GM18870 (cell line): Measurements from ENCODE around the gene CHN2.

Experiments
- ATAC-seq: cut with Tn5 transposase; IDR thresholded peaks from one replicate; pipeline ENCODE4 v1.9.1; 2021; ENCODE audit warnings: moderate library complexity; ENCODE audit not compliant: unreplicated experiment

Gene CHN2

DNA sequence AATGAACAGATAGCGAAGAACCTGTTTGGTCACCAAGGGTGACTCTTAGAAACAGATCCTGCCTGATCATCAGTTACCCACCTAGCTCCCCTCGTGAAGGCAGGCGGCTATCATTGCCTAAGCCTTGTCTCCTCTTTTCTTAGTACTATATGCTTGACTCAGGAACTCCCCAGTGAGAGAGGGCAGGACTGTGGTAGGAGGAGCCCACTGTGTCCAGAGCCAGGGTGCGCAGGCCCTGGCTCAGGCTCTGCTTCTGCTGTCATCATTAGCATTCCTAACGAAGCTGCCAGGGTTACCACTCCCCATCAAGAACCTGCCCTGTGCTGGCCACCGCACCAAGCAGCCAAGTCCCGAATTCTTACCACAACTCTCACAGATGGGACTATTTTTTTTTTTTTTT is 160.8 kb downstream of the CHN2 start:
- no peak for ATAC-seq

DNA sequence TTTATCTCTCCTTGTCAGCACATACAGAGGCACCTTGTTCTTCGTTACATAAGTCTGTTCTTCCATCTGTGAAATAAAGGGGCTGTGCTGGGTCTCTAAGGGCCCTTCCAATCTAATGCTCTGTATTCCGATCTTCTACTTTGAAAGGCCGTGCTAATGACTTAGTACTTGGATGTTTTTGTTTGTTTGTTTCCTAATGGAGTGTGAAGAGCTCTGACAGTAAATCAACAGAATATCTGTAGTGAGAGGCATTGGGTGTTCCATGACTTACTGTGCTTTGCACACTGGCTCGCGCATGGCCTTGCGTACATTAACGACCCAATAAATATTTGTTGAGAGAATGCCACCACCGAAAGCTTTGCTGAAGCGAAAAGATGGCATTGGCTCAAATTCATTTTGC is 162.1 kb downstream of the CHN2 start:
- ATAC-seq = no peak

DNA sequence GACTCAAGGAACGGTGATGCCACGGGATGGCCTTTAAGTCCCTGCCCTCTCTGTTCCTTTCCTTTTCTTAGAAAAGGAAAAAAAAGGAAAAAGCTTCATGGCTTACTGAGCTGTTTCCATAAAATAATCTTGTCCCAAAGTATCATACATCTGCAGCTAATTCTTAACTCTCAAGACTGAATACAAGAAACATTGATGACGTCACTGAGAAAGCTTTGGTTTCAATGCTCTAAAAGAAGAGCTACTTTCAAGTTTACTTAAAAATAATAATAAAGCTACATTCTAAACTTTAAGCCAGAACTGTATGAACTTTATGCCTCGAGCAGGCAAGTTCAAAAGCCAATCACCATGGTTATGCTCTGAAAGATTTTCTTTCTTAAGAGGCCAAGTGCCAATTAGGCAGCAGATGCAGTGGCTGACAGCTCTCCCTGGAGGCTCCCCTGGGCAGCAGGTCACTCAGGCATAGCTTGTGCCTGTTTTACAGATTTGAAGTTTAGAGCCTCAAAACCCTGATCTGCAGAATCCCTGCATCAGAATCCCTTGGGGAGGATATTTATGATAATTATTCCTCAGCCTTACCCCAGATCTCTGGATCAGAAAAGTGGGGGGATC is 165.0 kb downstream of the CHN2 start:
- ATAC-seq = no peak

DNA sequence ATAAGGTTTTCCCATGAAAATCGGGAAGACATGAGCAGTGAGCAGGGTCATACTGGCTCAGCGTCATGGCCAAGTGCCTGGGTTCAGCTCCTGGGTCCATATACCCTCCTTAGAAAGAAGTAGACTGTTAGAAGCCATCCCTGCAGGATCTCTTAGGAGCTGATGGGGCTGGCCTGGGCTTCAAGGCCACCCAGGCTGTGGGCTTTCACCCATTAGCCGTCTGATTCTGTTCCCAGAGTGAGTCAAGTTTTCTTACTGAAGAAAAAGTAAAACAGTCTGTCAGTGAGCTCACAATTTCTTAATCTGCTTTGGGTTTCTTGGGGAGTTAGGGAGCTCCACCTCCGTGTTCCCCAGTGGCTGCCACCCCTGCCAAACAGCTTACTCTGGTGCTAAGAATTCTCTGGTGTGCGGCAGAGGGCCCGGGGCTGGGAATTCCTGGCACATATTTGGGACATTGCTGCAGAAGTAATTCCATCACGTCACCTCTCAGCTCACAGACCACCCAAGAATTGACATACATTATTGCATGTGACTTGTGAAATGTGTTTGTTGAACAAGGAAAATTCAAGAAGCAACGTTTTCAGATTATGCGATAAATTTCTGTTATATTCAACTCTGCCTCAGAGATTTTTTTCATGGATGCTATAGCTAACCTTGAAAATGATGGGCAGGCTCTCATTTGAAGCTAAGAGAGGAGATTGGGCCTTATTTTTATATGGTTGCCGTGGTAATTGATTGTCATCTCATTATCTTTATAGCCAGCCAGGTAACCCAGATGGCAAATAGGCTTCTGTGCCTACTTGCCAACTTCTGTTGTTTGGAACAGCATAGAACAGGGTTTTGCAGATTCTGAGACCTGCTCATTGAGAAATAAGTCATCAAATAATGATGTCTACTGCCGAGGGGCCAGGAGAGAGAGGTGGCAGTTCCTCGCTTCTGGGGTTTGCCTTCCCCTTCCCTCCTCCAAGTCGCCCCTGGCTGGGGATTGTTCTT is 166.4 kb downstream of the CHN2 start:
- ATAC-seq = no peak

DNA sequence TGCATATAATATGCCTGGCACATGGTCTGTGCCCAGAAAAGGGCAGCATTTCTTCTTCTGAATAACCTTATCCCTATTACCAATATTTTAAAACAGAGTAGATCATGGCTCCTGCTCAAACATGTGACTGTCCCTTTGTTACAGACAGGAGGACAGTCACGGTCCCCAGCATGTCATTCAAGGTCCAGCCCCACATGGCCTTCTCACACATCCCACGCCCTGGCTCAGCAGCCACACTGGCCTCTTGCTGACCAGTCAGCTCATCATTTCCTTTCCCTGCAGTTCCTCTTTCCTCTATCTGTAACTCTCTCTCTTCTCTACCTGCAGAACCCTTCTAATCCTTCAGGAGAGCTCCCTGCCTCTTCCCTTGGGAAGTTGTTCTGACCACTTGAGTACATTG is 167.8 kb downstream of the CHN2 start:
- ATAC-seq = no peak

DNA sequence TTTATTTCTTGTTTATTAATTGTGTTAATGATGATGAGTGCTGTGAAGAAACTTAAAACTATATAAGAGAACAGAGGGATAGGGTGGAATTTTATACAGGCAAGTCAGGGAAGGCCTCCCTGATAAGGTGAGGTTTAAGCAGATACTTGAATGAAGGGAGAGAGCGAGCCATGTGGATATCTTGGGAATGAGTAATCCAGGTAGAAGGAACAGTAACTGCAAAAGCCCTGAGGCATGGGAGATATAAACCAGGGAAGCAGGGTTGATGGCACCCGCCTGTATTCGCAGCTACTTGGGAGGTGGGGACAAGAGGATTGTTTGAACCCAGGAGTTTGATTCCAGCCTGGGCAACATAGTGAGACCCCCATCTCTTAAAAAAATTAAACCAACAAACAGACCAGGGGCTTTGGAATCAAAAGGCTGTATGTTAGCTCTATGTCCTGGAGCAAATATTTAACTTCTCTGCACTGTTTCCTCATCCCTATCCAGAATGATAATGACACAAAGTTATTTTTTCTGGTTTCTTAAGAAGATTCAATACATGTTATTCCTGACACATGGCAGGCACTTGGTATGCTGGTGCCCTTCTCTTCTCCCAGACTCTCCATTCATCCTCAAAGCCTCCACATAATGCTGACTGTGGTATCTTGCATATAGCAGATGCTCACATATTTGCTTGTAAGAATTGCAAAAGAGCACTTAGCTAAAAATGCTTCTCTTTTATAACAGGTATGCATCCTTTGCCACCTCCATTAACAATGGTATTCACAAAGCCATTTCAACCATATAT is 169.3 kb downstream of the CHN2 start:
- ATAC-seq = no peak

DNA sequence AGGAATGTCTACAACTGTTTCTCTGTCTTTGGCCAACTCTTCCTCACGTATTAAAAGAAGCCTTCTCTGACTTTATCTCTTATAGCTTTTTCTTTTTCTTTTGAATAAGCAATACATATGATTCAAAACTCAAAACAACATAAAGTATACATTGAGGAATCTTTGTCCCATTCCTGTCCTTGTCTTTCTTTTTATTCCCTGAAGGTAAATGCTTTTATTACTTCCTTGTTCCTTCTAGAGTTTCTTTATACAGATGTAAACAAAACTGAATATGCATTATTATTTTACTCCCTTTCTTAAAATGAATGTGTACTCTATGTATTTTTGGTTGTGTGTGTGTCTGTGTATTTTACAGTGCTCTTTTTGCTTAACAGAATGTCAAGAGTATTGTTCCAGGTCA is 170.1 kb downstream of the CHN2 start:
- ATAC-seq = no peak

DNA sequence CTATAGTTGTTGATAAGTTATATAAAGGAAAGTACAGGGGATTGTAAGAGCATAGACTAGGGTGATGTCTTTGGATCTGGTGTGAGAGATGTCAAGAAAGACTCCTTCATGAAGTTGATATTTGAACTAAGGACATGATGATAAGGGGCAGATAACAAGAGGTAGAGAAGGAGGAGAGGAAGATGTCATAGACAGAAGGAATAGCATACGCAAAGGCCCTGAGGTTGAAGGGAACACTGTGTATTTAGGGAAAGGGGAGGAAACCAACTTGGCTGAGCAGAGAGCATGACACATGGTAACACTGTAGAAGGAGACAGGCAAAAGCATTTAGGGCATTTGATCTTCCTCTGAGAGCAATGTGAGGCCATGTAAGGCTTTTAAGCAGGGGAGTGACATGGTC is 170.8 kb downstream of the CHN2 start:
- ATAC-seq = no peak

DNA sequence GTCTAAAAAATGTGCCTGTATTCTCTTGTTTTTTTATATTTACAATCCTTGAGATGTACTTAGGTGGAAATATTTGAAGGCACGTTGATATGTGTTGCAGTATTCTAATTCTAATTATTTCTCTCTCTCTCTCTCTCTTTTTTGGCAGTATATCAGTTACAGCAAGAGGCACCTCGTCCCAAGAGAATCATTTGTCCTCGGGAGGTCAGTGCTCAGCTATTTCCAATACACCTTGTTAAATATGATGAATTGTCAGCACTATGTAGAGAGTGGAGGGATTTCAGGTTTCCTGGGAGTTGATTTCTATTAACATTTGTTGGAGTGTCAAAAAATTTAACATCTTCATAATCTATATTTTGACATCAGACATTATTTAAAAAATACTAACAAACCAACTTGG is 173.2 kb downstream of the CHN2 start:
- no peak for ATAC-seq

DNA sequence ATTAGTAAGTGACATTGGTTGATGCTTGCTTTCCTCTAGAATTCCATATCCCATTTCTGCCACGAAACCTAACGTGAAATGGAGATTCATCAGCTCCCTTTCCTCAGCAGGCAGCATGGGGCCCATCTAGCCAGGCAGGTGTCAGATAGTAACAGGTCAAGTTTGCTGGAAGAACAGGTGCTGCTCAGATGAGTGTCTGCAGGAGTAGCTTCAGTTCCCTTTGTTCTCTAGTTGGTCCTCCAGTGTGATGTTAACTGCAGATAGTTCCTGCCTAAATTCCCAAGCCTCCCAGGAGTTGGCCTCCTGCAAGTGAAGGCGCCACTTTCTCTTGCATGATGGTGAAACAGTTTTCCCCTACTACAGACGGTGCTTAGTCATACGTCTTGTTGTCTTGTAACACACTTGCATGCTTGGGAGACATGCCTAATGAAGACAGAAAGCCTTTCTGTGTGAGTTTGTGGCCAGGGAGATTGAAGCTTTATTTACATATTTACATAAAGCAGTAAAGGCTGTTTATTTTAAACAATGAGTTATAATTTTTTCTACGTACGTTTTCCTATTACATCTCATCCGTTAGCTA is 175.4 kb downstream of the CHN2 start:
- ATAC-seq = no peak

DNA sequence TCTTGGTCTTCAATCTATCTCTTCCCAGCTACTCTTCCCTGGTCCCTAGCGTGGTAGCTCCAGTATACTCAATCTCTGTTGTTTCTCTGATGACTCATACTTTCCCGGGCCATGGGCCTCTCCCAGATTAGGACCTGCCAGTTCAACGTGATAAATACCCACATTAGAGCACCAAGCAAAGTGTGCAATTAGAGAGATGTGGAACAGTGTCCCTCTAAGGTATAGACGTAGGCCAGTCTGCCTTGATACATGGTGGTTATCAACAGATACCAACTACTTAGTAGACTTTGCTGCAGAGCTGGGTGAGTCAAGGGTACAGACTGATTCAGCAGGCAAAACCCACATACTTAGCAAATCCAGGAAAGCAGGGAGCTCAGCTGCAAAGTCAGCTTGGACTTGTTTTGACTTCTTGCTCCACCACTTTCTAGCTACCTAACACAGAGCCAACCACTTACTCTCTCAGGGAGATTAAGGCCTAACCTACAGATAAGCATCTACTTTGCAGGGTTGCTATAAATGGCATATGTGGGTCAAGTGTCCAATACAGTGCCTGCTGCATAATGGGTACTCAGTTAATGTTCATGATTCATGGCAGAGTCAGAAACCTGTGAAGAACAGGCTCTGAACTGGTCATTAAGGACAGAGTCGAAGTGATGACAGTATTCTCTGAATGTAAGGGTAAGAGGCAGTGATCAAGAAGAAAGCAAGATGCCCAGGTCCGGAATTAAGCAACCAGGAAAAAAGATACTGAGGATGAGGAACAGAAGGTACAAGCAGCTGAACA is 176.1 kb downstream of the CHN2 start:
- no peak for ATAC-seq

DNA sequence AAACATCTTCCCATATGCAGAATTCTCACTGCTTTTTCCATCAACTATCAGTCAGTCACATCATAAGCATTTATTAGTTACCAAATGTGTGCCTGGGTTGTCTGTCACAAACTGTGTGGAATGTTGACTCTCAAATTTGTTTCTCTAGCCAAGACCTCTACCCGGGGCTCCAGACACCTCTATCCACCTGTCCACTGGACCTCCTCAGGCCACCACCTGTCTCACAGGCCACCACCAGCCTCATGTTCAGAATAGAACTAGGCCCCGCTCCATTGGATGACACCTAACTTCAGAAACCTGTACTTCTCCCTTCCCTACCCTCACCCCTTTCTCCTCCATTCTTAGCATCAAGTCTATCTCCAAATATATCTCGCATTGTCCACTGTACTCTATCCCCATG is 176.9 kb downstream of the CHN2 start:
- no peak for ATAC-seq

DNA sequence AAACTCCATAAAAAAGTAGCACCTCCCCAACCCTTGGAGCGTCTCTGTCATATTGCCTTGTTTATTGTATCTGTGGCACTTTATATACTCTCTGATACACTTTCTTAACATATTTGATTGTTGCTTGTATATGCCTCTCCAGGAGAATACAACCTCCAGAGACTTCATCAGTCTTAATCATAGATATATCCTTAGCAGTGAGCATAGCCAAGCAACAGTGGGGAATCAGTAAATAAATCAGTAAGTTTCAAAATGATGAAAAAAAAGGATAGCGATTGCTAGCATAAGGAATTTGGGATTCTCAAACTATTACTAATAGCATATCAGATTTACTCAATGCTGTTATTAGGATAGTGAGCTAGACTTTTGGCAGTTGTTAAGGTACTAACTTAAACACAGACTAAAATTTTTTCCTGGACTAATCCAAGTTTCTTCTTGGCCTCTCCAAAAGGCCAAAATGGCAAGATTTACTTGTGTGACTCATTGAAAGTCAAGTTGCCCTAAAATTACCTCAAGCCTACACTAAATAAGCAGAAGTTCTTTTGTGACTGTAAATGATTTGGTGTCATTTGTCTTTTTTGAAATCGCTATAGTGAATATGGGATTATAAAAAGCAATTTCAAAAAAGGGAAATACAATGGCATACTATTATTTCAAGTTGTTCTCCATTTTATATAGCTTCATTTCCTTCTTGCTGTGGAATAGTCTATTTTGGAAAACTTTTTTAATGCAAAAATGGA is 177.9 kb downstream of the CHN2 start:
- no peak for ATAC-seq

DNA sequence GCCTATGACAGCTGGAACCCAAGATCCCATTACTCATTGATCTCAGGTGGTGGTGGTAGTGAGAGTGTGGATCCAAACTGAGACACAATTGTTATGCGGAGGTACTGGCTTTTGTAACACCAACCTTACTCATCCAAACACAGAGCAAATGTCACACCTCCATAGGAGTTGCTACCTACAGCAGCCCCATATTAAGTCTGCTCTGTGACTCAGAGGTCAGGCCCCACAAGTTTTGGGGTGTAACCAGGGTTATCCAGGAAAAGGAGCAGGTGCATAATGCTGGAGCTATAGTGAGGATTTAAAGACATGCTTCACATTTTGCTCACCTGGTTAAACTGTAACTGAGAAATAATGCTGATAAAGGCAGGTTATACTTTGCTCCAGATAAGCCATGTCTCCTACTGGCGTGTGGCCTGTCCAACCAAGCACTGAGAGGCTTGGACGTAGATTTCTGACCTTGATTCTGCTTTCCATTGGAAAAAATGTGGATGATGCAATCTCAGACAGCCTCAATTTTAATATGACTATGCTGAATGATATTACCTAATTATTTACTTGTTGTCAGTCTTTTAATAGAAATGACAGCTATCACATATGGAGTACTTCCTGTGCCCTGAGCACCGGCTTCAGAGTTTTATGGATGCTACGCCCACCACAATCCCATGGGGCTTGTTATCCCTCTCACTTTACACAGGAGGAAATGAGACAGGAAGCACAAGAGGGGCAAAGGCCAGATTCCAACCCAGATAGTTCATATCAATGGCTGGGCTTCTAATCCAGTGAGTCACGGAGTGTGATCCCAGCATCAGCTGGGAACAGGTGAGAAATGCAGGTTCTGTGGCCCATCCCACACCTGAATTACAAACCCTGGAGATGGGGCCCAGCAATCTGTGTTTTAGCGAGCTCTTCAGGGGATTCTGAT is 181.3 kb downstream of the CHN2 start:
- ATAC-seq = no peak

DNA sequence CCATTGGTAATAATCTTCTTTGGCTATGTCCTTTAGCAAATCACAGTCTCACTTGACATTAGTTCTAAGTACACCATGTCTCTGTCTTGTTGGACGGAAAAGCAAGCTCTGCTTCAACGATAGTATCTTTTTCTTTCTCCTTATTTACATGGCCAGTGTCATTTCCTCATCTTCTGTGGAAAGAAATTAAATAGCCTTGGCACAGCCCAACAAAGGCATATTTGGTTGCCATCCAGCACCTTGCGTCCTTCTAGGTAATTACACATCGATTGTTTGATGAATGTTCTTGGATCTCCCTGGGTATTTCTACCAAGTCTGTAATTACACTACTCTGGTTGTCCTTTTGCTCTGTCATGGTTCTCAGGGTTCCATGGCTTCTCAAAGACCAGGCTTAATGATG is 183.1 kb downstream of the CHN2 start:
- ATAC-seq = no peak

DNA sequence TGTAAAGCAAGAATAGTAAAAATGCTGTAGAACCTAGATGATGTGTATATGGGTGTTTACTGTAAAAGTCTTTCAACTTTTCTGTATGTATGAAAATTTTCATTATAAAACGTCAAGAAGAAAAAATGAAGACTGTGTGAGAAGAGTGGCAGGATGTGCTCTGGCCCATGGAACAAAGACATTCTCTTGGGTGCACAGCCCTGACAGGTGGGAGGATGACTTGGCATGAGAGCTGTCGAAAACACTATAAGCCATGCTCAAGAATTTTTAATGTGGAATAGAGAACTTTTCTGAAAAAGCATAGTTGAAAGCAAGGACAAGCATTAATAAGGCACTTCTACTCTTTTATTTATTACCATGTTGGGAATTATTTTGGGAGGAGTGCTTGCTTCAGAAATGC is 185.0 kb downstream of the CHN2 start:
- ATAC-seq = no peak

DNA sequence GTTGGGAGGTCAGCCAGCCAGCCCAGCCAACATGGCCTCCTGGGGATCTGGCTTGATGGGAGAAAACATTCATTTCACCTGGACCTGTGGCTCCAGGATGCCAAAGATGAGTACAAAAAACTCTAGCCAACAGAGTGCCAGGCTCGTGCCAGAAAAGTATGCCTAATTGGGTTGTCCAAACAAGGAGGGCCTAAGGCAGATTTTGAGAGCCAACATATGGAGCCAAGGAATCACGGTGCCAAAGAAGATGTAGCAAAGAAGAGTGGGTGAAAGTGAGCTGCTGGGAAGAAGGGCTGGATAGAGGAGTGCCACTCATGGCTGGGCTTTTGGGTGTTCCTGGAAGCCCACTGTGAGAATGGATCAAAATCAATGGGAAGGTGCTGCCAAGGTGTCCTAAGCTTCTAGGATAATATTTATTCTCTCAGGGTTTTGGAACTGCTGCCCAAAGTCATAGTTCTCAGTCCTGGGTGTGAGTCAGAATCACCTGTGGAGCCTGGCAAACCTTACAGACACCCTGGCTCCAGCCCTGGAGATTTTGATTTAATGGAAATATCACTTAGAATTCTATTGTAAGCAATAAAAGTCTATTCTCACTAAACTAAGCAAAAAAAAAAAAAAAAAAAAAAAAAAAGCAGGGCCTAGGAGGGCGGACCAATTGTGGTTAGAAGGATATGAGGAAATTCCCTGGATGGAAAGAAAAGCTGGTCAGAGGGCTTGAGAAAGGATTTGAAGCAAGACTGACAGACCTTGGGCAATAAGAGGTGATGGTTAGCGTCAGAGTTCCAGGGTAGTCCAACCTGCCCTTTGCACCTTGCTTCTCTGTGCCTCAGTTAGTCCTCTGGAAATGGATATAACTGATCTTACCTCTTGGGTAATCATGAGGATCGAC is 186.9 kb downstream of the CHN2 start:
- no peak for ATAC-seq

DNA sequence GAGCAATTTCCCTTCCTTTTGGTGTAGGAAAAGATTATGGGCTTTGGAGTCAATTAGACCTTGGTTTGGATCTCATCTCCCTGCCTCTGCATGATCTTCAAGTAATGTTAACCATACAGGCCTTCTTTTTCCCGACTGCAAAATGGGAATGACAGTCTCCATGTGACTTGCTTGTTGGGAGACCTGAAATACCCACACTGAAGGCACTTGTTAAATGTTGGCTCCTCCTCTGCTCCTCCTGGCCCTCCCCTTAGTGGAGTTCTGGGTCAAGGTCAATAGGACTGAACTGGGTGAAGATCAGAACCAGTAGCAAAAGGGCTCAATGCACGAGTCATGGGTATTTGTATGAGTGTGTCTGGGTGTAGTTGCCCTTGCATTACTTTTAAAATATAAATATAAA is 189.7 kb downstream of the CHN2 start:
- ATAC-seq = no peak
